NCI-H460 (cell line): ENCODE measurements around the gene ZDHHC16. TPM values are rescaled to one million over a fixed set of nuclear protein-coding genes. Genes with fewer than 3 reads are reported as not detected.
"Not testable (repeated sequence)": the region's sequence is repeated elsewhere in the genome, so short reads cannot be mapped to it uniquely, and the experiment has no call there.

Source experiments
- DNase-seq: peaks from one replicate; pipeline ENCODE4 v3.0.0-alpha.2; 2016; ENCODE audit warnings: low read depth; ENCODE audit errors: extremely low read depth
- polyA plus RNA-seq: library from polyadenylated mRNA; depleted of rRNA; stranded (reverse); fragments of >200 nt; gene quantifications from 2 replicates; pipeline ENCODE4 v1.2.3, GENCODE V29; 2014; cell fraction: nucleus; rRNA removed
- total RNA-seq: library from RNA; depleted of rRNA; stranded (reverse); fragments of >200 nt; shearing (Covaris generic); gene quantifications from 2 replicates; pipeline ENCODE4 v1.2.3, GENCODE V29; 2014; rRNA removed

ZDHHC16 gene
- total RNA-seq, result 34.3 and 35.4 TPM in 2 replicates
- 44.9 and 49.0 TPM in 2 replicates for polyA plus RNA-seq

GRCh38 chr10:97445722-97446639 lies at the start of gene ZDHHC16, which contains the start of gene EXOSC1:
Gene ZDHHC16, plus strand, starts transcription at chr10:97446175. Its CDS starts 5,501 bp downstream, at chr10:97451676.
Gene EXOSC1, minus strand, starts transcription at chr10:97446006. Its CDS starts 21 bp downstream, at chr10:97445985.
- peak; percentile 95 for DNase-seq

- DNase-seq, result peak; percentile 77
Observed at GRCh38 chr10:97399843-97400545, 46.0 kb upstream of the ZDHHC16 start.

- DNase-seq, result peak; percentile 99
Observed at GRCh38 chr10:97400665-97401454, 45.1 kb upstream of the ZDHHC16 start, which contains the start of gene RRP12. Gene RRP12, minus strand, starts transcription at chr10:97401340. Its CDS starts 109 bp downstream, at chr10:97401231.

- DNase-seq, result no peak
Observed at GRCh38 chr10:97401455-97401919, 44.5 kb upstream of the ZDHHC16 start.

GRCh38 chr10:97404044-97404443 lies 41.9 kb upstream of the ZDHHC16 start:
- no peak for DNase-seq

GRCh38 chr10:97406064-97406463 lies 39.9 kb upstream of the ZDHHC16 start:
- no peak for DNase-seq

- not testable (repeated sequence) for DNase-seq
Observed at GRCh38 chr10:97406483-97406882, 39.5 kb upstream of the ZDHHC16 start.

- DNase-seq, result peak; percentile 82
Observed at GRCh38 chr10:97407211-97407951, 38.6 kb upstream of the ZDHHC16 start.

GRCh38 chr10:97407952-97408248 lies 38.1 kb upstream of the ZDHHC16 start:
- DNase-seq, result no peak

- DNase-seq, result no peak
Observed at GRCh38 chr10:97408496-97408992, 37.4 kb upstream of the ZDHHC16 start.

GRCh38 chr10:97411406-97411805 lies 34.6 kb upstream of the ZDHHC16 start:
- no peak for DNase-seq

- no peak for DNase-seq
Observed at GRCh38 chr10:97412891-97413304, 33.1 kb upstream of the ZDHHC16 start.

- no peak for DNase-seq
Observed at GRCh38 chr10:97416565-97416964, 29.4 kb upstream of the ZDHHC16 start.

- not testable (repeated sequence) for DNase-seq
Observed at GRCh38 chr10:97423757-97424098, 22.2 kb upstream of the ZDHHC16 start.

GRCh38 chr10:97425964-97426775 lies 19.8 kb upstream of the ZDHHC16 start, which contains the start of gene PGAM1:
Gene PGAM1, plus strand, starts transcription at chr10:97426191. Its CDS starts 117 bp downstream, at chr10:97426308.
- DNase-seq, result peak; percentile 96

GRCh38 chr10:97426776-97427570 lies 19.0 kb upstream of the ZDHHC16 start:
- DNase-seq, result no peak

- DNase-seq, result no peak
Observed at GRCh38 chr10:97427571-97428179, 18.3 kb upstream of the ZDHHC16 start.
